ENCODE measurements around the gene AP5B1.

AP5B1 gene

DNA sequence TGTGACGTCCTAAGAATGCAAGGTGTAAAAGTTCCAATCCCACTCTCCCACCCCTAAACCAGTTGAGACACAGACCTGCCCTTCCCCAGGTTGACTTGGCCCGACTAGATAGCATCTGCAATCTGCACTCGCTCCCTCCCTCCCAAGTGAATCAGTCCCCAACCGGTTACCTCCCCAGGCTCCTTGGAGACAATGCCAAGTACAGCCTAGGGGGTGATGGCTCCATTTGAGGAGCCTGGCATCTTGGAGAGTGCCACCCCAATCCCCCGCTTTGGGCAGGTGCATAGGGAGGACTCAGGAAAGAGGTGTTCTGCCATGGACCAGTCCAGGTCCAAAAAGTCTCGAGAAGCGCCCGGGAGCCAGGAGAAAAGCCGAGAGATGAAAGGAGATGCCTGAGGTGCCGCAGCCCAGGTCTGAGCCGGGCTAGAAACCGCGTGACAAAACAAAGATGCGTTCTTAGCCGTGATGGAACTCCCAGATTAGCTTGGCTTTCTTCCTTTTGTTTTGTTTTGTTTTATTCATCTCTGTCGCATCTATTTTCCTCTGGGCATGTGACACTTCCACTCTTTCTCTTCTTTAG is 34.3 kb upstream of the AP5B1 start:
- TF ChIP-seq, protein P1, sequence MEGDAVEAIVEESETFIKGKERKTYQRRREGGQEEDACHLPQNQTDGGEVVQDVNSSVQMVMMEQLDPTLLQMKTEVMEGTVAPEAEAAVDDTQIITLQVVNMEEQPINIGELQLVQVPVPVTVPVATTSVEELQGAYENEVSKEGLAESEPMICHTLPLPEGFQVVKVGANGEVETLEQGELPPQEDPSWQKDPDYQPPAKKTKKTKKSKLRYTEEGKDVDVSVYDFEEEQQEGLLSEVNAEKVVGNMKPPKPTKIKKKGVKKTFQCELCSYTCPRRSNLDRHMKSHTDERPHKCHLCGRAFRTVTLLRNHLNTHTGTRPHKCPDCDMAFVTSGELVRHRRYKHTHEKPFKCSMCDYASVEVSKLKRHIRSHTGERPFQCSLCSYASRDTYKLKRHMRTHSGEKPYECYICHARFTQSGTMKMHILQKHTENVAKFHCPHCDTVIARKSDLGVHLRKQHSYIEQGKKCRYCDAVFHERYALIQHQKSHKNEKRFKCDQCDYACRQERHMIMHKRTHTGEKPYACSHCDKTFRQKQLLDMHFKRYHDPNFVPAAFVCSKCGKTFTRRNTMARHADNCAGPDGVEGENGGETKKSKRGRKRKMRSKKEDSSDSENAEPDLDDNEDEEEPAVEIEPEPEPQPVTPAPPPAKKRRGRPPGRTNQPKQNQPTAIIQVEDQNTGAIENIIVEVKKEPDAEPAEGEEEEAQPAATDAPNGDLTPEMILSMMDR (IDR thresholded peaks at IDR 0.05; ENCODE audit: poor library complexity, severe bottlenecking) = no peak
- Histone ChIP-seq H3K4me1 (ENCODE audit: insufficient read depth, poor library complexity, severe bottlenecking) (no peaks in the 10 kb centered on the region), H3K27me3 (ENCODE audit: insufficient read depth, poor library complexity, severe bottlenecking) (no peaks in the 10 kb centered on the region), H3K27ac (ENCODE audit: poor library complexity, severe bottlenecking) (no peak overlapping the region), H3K9me3 (ENCODE audit: severe bottlenecking) (no peaks in the 10 kb centered on the region), H3K4me3 (ENCODE audit: severe bottlenecking) (no peak overlapping the region), H3K36me3 (ENCODE audit: low read depth) (no peaks in the 10 kb centered on the region)
- no peak for DNase-seq (ENCODE audit: low spot score)
- no peak for ATAC-seq (ENCODE audit: low read depth)

DNA sequence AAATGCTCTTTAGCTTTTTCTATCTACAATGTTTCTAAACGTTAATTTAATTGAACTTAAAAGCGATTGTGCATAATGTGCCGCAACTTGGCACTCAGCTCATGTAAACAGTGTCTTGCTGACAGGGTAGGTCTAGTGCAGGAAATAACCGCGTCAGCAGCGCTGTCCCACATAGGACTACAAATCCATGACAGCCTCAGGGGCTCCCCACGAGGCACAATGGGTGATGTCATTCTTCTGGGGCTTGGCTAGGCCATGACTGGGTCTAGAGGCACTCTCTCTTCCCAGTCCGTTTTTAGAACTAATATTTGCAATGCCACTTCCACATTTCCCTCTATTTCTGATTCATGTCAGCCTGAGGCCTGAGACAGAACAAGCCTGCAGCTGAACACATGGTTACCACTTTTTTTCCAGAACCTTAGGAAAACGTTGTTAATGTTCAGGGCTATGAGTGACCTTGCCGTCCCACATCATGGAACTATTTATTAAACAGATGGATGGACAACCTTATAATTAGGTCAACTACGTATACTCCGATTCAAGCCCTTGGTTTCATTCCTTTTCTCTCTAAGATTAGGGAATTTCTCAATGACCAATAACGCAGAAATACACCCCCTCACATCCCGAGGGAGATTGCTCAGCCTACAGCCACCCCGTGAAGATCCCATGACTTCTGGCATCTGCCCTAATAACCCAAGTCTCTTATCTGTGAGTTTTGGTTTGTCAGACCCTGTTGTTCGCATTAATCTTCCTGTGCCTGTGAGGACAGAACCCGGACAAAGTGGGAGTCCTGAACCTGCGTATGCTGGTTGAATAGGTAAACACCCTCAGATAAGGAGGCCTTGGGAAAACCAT is 33.6 kb upstream of the AP5B1 start:
- no peak overlapping the region for H3K27ac ChIP-seq (ENCODE audit: poor library complexity, severe bottlenecking)
- TF ChIP-seq, protein P1 (IDR thresholded peaks at IDR 0.05; ENCODE audit: poor library complexity, severe bottlenecking) = no peak
- no peaks in the 10 kb centered on the region for H3K36me3 ChIP-seq (ENCODE audit: low read depth)
- ATAC-seq (ENCODE audit: low read depth) (no peak), DNase-seq (ENCODE audit: low spot score) (no peak)
- no peak overlapping the region for H3K4me3 ChIP-seq (ENCODE audit: severe bottlenecking)
- H3K4me1 ChIP-seq (ENCODE audit: insufficient read depth, poor library complexity, severe bottlenecking) = no peaks in the 10 kb centered on the region
- H3K27me3 ChIP-seq (ENCODE audit: insufficient read depth, poor library complexity, severe bottlenecking) = no peaks in the 10 kb centered on the region
- no peaks in the 10 kb centered on the region for H3K9me3 ChIP-seq (ENCODE audit: severe bottlenecking)

DNA sequence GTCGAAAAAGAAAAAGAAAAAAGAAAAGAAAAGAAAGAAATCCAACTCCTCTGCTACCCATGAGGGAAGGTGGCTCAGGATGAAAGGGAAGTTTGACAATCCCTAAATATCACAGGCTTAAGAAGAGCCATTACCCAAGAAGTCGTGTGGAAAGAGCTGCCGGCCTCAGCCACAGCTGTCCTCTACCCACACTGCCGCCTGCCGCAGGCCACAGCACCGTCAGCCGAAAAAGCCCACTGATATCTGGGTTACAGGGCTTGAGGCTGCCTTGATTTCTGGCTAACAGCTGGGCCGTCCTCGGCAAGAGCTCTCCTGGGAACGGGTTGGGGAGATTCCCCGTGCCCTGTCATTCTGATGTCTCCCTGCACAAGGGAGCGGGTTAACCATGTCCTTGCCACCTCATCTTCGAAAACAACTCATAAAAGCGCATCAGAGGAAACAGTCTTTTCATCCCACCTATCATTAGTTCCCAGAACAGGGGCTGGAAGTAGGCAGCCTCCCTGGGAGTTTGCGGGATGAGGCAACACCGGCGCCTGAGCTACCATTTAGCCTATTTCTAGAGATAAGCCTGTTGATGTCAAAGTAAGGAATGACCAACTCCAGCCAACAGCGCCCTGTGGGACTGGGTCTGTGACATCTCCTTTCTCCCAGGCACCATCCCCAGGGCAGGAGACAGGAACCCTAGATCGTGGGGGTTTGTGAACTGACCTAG is 31.1 kb upstream of the AP5B1 start:
- Histone ChIP-seq H3K36me3 (ENCODE audit: low read depth) (no peaks in the 10 kb centered on the region), H3K4me3 (ENCODE audit: severe bottlenecking) (no peak overlapping the region), H3K27ac (ENCODE audit: poor library complexity, severe bottlenecking) (no peak overlapping the region), H3K4me1 (ENCODE audit: insufficient read depth, poor library complexity, severe bottlenecking) (no peaks in the 10 kb centered on the region), H3K9me3 (ENCODE audit: severe bottlenecking) (no peaks in the 10 kb centered on the region), H3K27me3 (ENCODE audit: insufficient read depth, poor library complexity, severe bottlenecking) (peaks cover 8% of the 10 kb centered on the region)
- DNase-seq (ENCODE audit: low spot score) (no peak), ATAC-seq (ENCODE audit: low read depth) (no peak)
- TF ChIP-seq, protein P1 (IDR thresholded peaks at IDR 0.05; ENCODE audit: poor library complexity, severe bottlenecking) = no peak

DNA sequence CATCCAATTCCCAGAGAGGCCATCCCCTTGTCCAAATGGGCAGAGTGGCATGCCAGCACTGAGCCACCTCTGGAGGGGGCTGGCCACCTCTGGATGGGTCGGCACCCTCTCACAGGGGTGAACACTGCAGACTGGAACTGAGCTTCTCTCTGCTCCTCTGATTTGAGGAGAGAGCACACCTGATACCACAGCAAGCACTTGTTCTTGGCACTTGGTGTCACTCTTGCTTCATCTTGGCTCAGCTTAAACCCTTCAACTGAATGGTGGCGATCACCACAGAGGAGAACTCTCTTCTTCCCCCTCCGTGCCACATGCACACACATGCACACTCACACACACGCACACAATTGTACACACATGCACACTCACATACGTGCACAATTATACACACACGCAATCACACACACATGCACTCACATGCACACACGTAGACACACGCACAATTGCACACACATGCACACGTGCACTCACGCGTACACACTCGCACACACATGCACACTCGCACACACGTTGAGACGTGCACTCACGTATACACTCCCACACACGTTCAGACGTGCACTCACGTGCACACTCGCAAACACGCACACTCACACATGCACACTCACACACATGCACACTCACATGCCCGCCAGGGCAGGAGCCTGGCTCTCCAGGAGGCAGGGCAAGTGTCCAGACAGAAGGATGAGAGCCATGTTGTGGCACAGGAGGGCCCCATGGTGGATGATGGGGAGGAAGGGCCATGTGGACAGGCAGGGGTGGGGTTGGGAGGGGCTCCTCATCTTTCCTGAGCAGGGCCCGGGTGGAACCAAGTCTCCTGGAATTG is 29.5 kb upstream of the AP5B1 start:
- DNase-seq (ENCODE audit: low spot score) (no peak), ATAC-seq (ENCODE audit: low read depth) (peak; percentile 31; the same call in 1 of the 3 replicates)
- no peak overlapping the region for H3K4me3 ChIP-seq (ENCODE audit: severe bottlenecking)
- TF ChIP-seq, protein P1 (IDR thresholded peaks at IDR 0.05; ENCODE audit: poor library complexity, severe bottlenecking) = no peak
- H3K9me3 ChIP-seq (ENCODE audit: severe bottlenecking) = no peaks in the 10 kb centered on the region
- H3K36me3 ChIP-seq (ENCODE audit: low read depth) = no peaks in the 10 kb centered on the region
- H3K27me3 ChIP-seq (ENCODE audit: insufficient read depth, poor library complexity, severe bottlenecking) = peaks cover 8% of the 10 kb centered on the region
- no peak overlapping the region for H3K27ac ChIP-seq (ENCODE audit: poor library complexity, severe bottlenecking)
- no peaks in the 10 kb centered on the region for H3K4me1 ChIP-seq (ENCODE audit: insufficient read depth, poor library complexity, severe bottlenecking)

Data from RWPE2 (cell line).